NCI-H345 treated with DMSO at 0.1 percent for 48 hours (cell line): Measurements from ENCODE around the gene FGFR3.
"Not testable (repeated sequence)": the region's sequence is repeated elsewhere in the genome, so short reads cannot be mapped to it uniquely, and the experiment has no call there.

Experiments
- DNase-seq: peaks from one replicate; lab custom pipeline; 2025; ENCODE audit not compliant: unreplicated experiment; lab: John Stamatoyannopoulos, UW

The FGFR3 gene

DNA sequence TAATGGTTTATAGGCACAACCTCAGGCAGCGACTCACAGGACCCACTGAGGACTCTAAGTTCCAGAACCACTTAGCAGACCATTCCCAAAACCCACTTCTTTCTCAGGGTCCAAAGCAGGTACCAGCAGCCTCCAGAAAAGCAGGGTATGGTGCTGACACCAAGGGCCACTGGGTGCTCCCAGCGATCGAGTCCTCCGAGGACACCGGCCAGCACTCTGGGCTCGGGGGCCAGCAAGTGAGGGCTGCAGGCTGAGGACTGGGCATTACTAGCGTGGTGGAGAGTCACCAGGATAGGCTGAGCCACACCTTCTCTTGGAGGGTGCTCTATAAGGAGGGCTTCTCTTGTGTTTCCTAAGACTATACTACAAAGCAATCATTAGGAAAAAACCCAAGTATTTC is 43.6 kb downstream of the FGFR3 start:
- DNase-seq: no peak

DNA sequence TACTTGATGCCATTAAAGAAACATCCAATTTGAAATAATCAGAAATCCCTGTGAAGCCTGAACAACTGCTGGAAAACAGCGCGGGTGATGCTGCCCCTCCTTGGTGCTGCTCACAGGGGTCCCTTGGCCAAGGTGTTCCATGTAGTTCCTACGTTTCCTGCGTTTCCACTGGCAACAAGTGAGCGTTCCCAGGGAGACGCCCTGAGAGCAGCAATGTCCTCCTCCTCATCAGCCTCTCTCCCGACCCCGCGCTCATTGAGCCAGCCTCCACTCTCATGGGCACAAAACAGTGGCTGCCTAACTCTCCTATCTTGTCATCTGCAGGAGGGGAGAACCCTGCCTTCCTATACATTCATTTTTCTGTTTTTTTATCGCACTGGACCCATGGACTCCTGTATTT is 44.0 kb downstream of the FGFR3 start:
- DNase-seq: no peak

DNA sequence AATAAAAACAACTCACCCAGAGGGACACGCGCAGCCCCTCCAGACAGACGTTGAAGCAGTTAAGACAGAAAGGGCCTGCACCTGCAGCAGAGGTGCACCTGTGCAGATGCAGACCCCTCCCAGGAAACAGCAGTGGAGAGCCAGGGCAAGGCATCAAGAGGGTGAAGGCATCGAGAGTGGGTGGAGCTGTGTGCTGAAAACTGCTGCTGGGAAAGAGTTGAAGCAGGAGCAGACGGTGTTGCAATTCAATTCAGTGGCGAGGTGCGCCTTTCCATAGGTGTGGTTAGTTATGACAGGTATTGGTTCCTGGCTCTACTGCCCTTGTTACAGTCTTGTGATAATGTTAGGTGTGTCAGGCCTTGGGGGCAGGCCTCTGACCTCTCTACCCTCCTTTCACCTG is 46.2 kb downstream of the FGFR3 start:
- no peak for DNase-seq

DNA sequence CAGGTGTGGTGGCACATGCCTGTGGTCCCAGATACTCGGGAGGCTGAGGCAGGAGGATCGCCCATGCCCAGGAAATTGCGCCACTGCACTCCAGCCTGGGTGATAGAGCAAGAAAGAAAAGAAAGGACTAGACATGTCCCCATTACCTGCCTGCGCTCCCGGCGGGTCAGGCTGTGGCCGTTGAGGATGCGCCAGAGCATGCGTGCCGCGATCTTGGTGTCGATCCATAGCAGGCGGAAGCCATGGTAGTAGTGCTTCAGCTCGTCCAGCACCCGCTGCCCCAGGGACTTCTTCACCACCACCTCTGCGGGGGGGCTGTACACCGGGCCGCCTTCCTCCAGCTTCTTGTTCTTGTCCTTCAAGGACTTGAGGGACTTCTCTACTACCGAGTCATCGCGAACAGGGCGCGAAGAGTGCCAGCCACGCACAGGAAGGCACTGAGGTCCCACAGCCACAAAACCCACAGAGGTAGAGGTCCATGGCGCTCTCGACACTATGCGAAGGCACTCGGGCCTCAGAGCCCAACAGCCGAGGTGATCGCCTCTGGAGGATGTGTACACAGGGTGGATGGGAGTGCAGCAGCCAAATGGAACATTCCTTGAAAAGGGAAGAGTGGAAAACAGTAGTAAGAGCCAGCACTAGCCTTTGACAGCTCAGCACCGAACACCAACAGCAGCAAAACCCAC is 48.3 kb downstream of the FGFR3 start:
- DNase-seq: no peak

DNA sequence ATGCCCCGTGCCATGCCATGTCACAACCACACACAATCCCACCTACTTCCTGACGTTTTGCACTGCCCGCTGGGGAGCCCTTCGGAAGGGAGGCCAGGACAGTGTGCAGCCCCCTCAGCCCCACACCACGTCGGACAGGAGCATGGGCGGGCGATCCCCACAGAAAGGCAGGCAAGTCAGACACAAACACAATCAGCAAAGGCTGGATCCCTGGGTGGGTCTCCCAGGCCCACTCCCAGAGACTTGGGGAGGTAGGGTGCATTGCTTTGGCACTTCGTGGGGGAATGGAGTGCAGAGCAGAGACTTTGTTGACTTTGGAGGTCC is 48.8 kb downstream of the FGFR3 start:
- no peak for DNase-seq

DNA sequence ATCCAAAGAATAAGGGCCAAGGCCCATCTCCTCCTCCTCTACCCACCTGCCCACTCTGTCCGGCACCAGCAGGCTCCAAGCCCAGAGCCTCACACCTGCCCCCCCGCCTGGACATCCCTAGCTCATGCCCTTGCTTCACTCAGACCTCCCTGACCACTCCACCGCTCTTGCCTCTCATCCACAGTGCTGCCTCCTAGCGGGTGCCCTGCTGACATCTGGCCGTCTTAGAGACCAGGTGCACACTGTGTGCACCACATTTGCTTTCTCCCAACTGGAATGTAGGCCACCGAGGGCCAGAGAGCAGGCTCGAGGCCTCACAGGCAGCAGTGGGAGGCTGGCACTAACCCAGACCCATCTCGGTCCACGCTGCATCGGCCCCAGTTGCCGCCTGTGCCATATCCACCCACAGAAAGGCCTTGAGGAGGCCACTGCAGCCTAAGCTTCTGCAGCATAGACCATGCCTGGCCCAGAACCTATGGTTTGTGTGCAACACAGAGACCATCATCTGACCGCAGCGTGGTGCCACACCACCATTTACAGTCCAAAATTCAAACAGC is 49.3 kb downstream of the FGFR3 start:
- no peak for DNase-seq

DNA sequence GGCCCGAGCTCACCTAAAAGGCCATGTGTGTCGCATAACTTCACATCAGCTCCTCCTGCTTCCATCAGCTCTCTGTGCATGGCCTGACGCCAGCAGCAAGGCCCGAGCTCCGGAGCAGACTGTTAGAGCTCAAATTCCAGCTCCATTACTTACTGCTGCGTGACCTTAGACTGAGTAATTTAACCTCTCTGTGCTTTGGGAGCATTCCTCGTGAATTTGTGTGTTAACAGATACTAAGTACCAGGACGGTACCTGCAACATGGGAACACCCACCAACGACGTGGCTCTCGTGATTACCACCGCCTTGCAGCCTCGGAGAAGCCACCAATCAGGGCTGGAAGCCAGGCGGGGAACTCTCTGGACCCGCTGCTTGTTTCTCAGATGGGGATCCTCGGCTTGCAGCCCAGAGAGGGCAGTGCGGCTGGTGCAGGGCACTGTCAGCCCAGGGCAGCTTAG is 49.9 kb downstream of the FGFR3 start:
- no peak for DNase-seq

DNA sequence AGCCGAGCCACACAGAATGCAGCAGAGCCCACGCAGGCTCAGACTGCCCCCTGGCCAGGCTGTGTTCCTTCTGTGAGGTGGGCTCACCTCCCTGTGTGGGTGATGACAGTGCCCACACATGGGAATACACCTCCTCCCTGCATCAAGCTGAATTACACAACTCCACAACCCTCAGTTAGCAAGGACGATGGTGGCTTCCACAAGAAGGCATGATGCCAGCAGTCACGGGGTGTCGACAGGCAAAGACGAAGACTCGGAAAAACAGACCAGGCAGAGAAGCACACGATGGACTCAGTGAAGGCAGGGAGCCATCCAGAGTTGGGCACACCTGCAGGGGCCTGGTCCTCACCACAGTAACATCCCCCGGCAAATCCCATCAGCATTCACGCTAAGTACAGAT is 50.8 kb downstream of the FGFR3 start:
- DNase-seq: no peak

DNA sequence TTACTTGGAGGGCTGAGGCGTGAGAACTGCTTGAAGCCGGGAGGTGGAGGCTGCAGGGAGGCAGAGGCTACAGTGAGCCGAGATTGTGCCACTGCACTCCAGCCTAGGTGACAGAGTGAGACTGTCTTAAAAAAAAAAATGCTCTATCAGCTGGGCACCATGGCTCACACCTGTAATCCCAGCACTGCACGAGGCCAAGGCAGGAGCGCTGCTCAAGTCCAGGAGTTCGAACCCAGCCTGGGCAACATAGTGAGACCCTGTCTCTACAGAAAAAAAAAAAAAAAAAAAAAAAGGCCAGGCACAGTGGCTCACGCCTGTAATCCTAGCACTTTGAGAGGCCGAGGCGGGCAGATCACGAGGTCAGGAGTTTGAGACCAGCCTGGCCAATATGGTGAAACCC is 51.5 kb downstream of the FGFR3 start:
- DNase-seq: not testable (repeated sequence)

DNA sequence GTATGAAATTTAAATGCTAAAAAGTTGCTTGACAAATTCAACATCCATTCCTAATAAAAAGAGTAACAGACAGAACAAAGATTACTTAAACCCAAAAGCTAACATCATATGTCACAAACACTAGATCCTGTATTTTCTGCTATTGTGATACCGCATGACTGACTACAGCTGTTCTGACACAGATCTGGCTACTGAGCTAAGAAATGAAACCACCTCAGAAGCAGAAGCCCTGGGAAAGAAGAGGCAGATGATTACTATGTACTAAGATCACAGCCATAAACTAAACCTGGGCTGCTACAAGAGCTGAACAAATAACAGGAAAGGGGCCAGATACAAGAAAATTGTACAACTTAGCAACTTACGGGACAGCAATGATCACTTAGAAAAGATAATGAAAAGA is 53.5 kb downstream of the FGFR3 start:
- DNase-seq: no peak

DNA sequence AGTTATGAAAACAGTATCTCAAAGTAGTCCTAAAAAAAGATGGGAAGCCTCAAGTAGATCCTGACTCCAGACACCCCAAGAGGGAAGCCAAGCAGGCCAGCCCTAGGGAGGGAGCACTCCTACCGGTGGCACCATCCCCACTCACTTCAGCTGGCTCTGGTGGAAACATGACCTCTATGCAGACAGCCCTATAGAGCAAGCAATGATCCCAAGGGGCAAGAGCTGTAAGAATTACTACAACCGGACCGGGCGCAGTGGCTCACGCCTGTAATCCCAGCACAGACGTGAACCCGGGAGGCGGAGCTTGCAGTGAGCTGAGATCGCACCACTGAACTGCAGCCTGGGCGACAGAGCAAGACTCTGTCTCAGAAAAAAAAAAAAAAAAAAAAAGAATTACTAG is 57.2 kb downstream of the FGFR3 start:
- DNase-seq: no peak

DNA sequence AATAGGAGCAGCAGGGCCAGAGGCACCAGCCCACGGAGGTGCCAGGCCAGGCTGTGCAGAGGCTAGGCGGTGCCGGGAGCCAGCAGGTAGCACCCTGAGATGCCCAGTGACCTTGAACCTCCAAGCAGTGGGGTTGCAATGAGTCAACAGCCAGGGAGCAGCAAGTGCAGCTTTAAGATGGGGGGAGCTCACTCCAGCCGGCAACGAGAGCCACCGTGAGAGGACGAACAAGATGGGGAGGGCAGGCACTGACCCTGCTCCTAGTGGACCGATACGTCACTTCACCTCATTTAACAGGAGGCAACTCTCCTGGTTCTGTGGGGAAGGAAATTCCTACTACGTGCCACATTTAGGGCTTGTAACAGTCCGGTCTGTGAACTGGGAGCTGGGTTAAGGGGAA is 58.1 kb downstream of the FGFR3 start:
- DNase-seq: no peak

DNA sequence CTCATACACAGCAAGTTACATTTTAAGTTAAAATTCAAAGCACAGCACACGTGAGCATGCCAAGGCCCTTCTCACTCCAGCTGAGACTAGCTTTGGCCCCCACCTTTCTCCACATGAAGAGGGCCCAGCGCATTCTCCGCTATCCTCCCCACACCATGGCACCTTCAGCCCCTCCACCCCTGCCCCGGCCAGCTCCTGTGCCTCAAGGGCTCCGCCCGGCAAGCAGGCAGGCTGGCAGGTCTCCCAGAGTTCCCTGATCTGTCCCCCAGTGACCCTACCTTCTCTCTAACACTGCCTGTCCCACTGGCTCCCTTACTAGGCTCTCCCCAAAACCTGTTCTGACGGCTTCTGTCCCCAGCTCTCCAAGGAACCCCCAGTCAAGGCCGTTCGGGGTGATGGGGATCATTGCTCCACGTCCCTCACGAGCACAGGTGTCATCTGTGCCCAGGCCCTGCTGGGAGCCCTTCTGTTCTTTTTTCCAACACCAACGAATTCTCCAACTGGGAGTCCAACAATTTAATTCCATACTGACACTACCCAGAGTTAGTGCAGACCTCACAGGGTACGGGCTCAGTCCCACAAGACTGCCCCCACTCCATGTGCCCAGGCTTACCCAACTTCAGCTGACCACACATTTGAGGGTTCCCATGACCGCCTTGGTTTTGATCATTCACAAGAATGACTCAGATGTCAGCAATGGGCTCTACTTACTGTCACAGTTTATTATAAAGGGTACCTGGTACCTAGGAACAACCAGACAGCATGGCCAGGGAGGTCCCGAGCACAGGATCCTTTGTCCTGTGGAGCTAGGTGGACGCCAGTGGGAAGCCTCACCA is 58.7 kb downstream of the FGFR3 start:
- no peak for DNase-seq

DNA sequence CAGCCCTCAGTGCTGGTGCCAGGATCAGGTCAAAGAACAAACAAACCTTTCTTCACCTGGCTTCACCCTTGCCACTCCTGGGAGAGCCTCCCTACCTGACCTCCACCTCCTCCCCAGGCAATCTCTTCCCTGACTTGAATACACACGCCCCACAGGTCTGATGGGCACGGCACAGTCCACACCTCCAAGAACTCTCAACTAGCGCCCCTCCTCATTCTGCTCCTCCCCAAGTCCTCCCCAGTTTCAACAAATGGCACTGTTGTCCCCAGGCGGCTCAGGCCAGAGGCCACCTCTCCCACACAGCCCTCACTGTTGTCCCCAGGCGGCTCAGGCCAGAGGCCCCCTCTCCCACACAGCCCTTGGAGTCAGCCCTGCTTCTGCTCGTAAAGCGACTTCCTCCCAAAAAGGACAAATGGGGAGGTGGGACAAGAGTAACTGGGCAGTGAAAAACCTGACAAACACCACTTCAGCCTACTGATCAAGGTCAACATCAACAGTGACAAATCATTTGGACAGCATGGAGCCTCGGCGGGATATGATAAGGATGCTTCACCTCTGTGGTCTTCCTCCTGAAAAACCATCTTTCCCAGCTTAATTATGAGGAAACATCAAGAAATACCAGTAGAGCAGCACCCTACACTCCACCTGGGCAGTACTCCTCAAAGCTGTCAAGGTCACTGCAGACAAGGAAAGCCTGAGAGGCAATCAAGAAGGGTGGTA is 60.0 kb downstream of the FGFR3 start:
- no peak for DNase-seq

DNA sequence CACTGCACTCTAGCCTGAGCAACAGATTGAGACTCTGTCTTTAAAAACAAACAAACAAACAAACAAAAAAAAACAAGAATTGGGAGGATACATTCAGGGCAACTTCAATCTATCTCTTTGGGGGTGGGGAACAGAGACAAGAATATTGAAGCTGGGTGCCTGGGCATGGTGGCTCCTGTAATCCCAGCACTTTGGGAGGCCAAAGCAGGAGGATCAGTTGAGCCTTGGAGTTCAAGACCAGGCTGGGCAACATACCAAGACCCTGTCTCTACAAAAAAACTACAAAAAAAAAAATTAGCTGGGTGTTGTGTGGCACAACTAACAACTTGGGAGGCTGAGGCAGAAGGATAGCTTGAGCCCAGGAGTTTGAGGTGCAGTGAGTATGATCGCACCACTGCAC is 61.7 kb downstream of the FGFR3 start:
- no peak for DNase-seq

DNA sequence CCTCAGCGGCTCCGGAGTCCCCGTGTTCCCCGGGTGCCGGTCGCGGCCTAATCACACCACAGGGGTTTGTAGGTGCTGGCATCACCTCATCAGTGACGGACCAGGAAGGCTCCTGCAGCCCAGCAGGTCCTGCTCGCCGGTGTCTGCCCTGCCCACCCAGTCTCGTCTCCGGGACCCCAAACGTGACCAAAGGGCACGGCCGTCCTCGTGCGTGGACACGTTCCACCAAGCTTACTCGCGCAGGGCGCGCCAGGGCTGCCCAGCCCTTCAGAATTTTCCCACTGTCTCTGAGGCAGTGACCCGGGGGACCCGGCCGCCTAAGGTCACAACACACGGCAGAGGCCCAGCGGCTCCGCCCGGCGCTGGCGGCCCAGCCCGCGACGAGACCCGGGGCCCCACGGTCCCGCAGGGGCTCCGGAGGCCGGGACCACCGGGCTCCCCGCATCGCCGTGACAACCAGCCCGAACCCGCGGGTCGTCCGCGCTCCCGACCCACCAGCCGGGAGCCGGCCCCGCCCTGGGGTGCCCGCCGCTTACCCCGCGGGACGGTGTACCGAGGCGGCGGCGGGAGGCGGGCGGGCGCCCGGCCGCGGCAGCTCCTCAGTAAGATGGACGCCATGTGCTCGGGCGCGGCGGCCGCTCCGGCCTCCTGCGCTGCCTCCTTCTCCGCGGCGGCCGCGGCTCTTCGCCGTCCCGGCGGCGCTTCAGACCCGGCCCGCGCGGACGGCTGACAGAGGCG is 62.4 kb downstream of the FGFR3 start:
- DNase-seq: no peak

DNA sequence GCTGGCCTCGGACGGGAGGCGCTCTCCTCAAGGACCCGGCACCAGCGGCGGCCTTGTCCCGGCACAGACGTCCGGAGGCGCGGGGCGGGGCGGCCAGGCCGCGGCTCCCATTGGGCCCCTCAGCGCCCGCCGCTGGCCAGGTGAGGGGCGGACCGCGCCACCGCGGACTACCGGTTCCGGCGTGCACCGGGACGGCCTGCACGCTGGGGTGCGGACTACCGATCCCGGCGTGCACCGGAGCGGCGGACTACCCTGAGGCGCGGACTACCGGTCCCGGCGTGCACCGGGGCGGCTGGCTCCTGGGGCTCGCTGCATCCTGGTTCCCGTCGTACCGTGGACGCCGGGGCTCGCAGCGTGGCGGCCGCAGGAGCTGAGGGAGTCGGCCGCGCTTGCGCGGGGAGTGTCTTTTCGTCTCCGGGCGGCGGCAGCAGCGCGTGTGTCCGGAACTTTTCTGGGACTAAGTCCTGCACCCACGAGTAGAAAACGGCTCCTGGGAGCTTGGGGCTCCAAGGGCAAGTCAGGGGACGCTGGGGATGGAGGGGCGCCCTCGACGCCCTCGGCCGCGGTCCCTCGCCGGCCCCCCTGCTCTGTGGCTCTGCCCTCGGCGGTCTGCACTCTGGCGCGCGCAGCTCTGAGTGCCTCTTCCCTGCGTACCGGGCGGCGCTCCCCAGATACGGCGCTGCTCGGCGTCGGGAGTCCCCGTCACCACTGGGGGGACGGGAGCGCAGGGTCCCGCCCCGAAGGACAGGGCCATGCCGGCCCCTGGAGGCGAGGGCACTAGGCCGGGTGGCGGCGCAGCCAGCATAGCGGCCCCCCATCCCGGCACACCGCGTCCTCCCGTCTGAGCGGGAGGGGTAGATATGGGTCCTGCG is 63.2 kb downstream of the FGFR3 start, which contains the start of gene LETM1:
Gene LETM1 (minus strand): TSS at position 86 of the 872 bp plus-strand sequence. CDS start 206 bp downstream, outside the sequence.
- peak; percentile 70 for DNase-seq

DNA sequence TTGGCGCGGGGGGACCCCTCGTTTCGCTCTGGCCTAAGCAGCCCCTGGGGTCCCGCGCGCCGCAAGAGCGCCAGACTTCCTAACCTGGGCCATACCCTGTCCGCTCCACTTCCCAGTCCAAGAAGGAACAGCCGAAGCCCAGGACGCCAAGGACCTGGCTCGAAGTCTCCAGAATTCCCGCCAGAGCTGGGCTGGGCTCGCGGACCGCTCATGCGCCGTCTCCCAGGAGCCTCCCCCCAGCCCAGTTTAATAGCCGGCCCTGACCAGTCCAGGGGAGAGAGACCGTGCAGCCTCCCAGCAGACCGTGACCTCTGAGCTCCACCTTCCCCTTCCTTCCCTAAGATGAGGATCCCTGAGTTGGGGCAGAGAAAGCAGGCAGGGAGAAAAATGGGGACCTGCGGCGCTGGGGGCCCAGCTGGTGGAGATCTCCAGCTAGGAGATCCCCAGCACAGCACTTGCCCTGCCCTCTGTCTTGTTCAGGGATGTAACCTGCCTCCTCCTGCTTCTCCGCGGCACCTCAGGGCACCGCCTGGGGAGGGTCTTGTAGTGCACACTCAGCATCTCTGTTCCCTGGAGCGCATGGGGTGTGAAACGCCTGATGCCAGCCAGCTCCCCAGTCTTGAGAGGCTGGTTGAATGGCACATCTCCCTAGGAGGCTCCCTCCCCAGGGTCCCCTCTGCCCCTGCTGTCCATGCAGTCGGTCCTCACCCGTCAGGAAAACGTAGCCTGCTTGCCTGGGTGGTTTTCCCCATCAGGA is 64.0 kb downstream of the FGFR3 start:
- DNase-seq: no peak

DNA sequence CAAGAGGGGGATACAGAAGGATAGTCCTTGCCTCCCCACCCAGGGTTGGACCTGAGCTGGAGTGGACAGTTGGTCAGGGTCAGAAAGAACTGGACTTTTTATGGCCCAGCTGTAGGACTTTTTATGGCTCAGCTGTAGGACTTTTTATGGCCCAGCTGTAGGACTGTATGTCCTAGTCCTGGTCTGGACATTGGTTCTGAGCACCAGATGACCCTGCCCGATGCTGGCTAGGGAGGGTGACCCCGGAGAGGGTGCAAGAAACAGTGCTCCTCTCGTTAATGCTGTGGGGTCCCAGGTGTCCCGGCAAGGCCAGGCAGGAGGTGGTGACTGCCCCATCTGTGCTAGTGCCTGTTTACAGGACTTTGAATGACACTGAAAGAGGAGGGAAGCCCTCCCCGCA is 64.8 kb downstream of the FGFR3 start:
- DNase-seq: no peak
